ENCODE results near the gene PUSL1. TPM values are rescaled to one million over a fixed set of nuclear protein-coding genes. Genes with fewer than 3 reads are reported as not detected.

The PUSL1 gene
- total and polyA plus RNA-seq, 2 of the 13 experiments (the other 11 are each of a cell fraction or from before 2014, with no cell fraction given): 8.3 to 22.2 TPM

- TF ChIP-seq ARID4A (CRISPR knock-in tag; IDR thresholded peaks at IDR 0.05; ENCODE audit: borderline replicate concordance) (peak; percentile 47; the same call in 1 of the 2 replicates), ZNF660 (CRISPR knock-in tag; IDR thresholded peaks at IDR 0.05; ENCODE audit: borderline replicate concordance, low read depth) (no peak), SYNCRIP (IDR thresholded peaks at IDR 0.05; ENCODE audit: insufficient read depth, low read depth, low read length) (no peak), ATF6 (CRISPR knock-in tag; conservative IDR thresholded peaks at IDR 0.05) (no peak), ZNF619 (CRISPR knock-in tag; IDR thresholded peaks at IDR 0.05) (no peak), NCOA2 (CRISPR knock-in tag; IDR thresholded peaks at IDR 0.05) (peak; percentile 35; the same call in 1 of the 2 replicates), MED13 (CRISPR knock-in tag; IDR thresholded peaks at IDR 0.05) (peak; percentile 72), ZSCAN25 (CRISPR knock-in tag; IDR thresholded peaks at IDR 0.05) (0 out of 2 replicates have a peak, but pooled peaks have one; percentile 27), ZNF557 (CRISPR knock-in tag; IDR thresholded peaks at IDR 0.05) (no peak), ZBTB20 (CRISPR knock-in tag; IDR thresholded peaks at IDR 0.05; ENCODE audit: borderline replicate concordance, low read depth) (peak; percentile 64; the same call in 1 of the 2 replicates), RARA (CRISPR knock-in tag; IDR thresholded peaks at IDR 0.05) (peak; percentile 53; the same call in 1 of the 2 replicates), RXRB (CRISPR knock-in tag; IDR thresholded peaks at IDR 0.05; ENCODE audit: borderline replicate concordance) (no peak), HES4 (CRISPR knock-in tag; IDR thresholded peaks at IDR 0.05; ENCODE audit: borderline replicate concordance) (peak; percentile 87), MAX (IDR thresholded peaks at IDR 0.05) (no peak), ZNF605 (CRISPR knock-in tag; IDR thresholded peaks at IDR 0.05) (peak; percentile 74; the same call in 1 of the 2 replicates), ERF (CRISPR knock-in tag; IDR thresholded peaks at IDR 0.05) (0 out of 2 replicates have a peak, but pooled peaks have one; percentile 54), ZNF737 (CRISPR knock-in tag; IDR thresholded peaks at IDR 0.05; ENCODE audit: borderline replicate concordance) (no peak), THAP7 (CRISPR knock-in tag; IDR thresholded peaks at IDR 0.05) (no peak), AGO1 (IDR thresholded peaks at IDR 0.05; ENCODE audit: low read depth, low read length, poor library complexity, severe bottlenecking) (no peak), ZNF430 (CRISPR knock-in tag; IDR thresholded peaks at IDR 0.05) (peak; percentile 77; the same call in 1 of the 2 replicates), TP53 (CRISPR knock-in tag; conservative IDR thresholded peaks at IDR 0.05) (no peak), ETV5 (CRISPR knock-in tag; IDR thresholded peaks at IDR 0.05; ENCODE audit: borderline replicate concordance) (no peak), XRCC5 (optimal IDR thresholded peaks at IDR 0.05; ENCODE audit: low read length) (no peak)
These were observed 26.4 kb downstream of the PUSL1 start (continued) for GRCh38 chr1:1334835-1335234.

Data from HepG2 (cell line).